Keratinocyte (primary cell): Measurements from ENCODE around the gene MOK.

Experiments
- EZH2 ChIP-seq: IDR thresholded peaks from one replicate; pipeline ENCODE4 v1.6.1; 2012; ENCODE audit warnings: inconsistent platforms, mild to moderate bottlenecking, low read length, moderate library complexity
- TF ChIP-seq, protein P1 (sequence below), 3 experiments: IDR thresholded peaks in 1 of 3; conservative IDR thresholded peaks in 1 of 3; optimal IDR thresholded peaks in 1 of 3; 2 replicates in 2 of 3; 3 replicates in 1 of 3; pipeline versions ENCODE3 to v1.5.1; 2011; ENCODE audit warnings: low read length in 3 of 3, mild to moderate bottlenecking in 3 of 3, moderate library complexity in 2 of 3, control low read depth in 1 of 3, inconsistent platforms in 1 of 3; ENCODE audit not compliant: insufficient read depth in 2 of 3; ENCODE audit errors: extremely low read depth in 1 of 3

DNA sequence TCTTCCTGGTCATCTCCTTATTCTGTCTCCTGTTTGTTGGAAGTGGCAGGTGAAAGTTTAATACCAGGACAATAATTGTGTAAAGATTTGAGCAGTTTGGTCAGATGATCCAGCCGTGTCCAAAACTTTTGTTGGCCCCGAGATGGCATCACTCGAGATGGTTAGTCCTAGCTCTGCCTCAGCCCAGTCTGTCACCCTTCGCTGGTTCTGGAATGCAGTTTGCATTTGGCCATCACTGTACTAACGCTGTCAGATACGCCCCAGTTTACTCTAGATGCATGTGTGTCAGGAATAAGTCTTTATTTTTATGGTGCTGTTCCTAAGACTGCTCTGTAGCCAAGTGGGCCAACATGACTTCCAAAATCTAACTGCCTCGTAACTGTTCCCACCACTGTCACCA lies 79.6 kb downstream of the MOK start:
- TF ChIP-seq, protein P1, sequence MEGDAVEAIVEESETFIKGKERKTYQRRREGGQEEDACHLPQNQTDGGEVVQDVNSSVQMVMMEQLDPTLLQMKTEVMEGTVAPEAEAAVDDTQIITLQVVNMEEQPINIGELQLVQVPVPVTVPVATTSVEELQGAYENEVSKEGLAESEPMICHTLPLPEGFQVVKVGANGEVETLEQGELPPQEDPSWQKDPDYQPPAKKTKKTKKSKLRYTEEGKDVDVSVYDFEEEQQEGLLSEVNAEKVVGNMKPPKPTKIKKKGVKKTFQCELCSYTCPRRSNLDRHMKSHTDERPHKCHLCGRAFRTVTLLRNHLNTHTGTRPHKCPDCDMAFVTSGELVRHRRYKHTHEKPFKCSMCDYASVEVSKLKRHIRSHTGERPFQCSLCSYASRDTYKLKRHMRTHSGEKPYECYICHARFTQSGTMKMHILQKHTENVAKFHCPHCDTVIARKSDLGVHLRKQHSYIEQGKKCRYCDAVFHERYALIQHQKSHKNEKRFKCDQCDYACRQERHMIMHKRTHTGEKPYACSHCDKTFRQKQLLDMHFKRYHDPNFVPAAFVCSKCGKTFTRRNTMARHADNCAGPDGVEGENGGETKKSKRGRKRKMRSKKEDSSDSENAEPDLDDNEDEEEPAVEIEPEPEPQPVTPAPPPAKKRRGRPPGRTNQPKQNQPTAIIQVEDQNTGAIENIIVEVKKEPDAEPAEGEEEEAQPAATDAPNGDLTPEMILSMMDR (optimal IDR thresholded peaks at IDR 0.05 in 1 of 3, IDR thresholded peaks at IDR 0.05 in 1 of 3, conservative IDR thresholded peaks at IDR 0.05 in 1 of 3; ENCODE audit: extremely low read depth in 1 of 3, insufficient read depth in 2 of 3, low read length in 3 of 3): no peak
- TF ChIP-seq EZH2: no peak
